AG04449 (cell line): ENCODE data around the gene PAX8.

Source experiments
- CTCF ChIA-PET: fragments of 350-600 bp; formaldehyde crosslinking; extraction: SDS; loops from one replicate; lab custom pipeline; 2021; ENCODE audit warnings: antibody characterized with exemption; lab: Yijun Ruan, JAX
- POLR2A ChIA-PET: fragments of 400-600, 350-600 bp; formaldehyde crosslinking; extraction: SDS; loops from one replicate; lab custom pipeline; 2020; ENCODE audit warnings: antibody characterized with exemption, inconsistent platforms; lab: Yijun Ruan, JAX
- DNase-seq: peaks from one replicate; pipeline ENCODE4 v3.0.0-alpha.2; 2010; ENCODE audit warnings: low read depth, low spot score
- H3K4me3 ChIP-seq: 2 replicates; pipeline ENCODE4 v1.5.1; 2011; ENCODE audit warnings: low read depth, mild to moderate bottlenecking, control low read depth, low read length
- TF ChIP-seq, protein P1 (sequence below): IDR thresholded peaks from one replicate; pipeline ENCODE4 v1.5.1; 2011; ENCODE audit warnings: mild to moderate bottlenecking, moderate library complexity, low read length, control low read depth, inconsistent platforms; ENCODE audit not compliant: insufficient read depth; ENCODE audit errors: missing control alignments

PAX8 gene

GRCh38 chr2:113226462-113226861 lies 52.3 kb downstream of the PAX8 start:
- ChIA-PET CTCF (interaction anchor here (0.7 to 2.9 kb wide), 4 partner anchors 10 to 88 kb away, joined by 3 to 12 read pairs (median 4); no protein-coding TSS in a partner anchor), POLR2A (no interaction called here)
- no peak for DNase-seq
- TF ChIP-seq, protein P1, sequence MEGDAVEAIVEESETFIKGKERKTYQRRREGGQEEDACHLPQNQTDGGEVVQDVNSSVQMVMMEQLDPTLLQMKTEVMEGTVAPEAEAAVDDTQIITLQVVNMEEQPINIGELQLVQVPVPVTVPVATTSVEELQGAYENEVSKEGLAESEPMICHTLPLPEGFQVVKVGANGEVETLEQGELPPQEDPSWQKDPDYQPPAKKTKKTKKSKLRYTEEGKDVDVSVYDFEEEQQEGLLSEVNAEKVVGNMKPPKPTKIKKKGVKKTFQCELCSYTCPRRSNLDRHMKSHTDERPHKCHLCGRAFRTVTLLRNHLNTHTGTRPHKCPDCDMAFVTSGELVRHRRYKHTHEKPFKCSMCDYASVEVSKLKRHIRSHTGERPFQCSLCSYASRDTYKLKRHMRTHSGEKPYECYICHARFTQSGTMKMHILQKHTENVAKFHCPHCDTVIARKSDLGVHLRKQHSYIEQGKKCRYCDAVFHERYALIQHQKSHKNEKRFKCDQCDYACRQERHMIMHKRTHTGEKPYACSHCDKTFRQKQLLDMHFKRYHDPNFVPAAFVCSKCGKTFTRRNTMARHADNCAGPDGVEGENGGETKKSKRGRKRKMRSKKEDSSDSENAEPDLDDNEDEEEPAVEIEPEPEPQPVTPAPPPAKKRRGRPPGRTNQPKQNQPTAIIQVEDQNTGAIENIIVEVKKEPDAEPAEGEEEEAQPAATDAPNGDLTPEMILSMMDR, result no peak
- H3K4me3 ChIP-seq, result no peak overlapping the region

GRCh38 chr2:113225263-113226259 lies 53.2 kb downstream of the PAX8 start:
- ChIA-PET CTCF (interaction anchor here (0.7 to 2.9 kb wide), 4 partner anchors 21 to 164 kb away, joined by 3 to 12 read pairs (median 4); no protein-coding TSS in a partner anchor), POLR2A (no interaction called here)
- H3K4me3 ChIP-seq, result no peak overlapping the region
- DNase-seq, result no peak
- TF ChIP-seq, protein P1, result no peak

DNA sequence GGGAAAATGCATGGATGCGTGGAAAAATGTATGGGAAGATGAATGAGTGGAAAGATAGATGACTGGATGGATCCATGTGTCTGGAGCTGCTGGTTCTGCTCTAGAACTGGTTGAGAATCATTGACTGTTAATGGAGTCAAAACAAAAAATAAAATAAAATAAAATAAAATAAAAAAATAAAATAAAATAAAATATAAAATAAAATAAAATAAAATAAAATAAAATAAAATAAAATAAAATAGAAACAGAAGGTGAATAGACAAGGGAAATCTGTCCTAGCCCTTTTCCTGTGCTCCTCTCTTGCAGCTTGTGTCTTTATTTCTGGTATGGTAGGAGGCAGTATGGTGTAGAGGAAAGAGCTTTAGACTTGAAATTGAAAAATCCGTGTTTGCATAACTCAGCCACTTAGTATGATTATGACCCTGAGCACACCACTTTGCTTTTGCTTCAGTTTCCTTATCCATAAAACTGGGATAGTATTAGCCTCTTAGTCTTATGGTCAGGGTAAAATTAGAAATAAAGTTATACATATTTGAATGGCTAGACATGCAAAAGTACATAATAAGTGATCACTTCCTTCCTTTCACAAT lies 54.0 kb downstream of the PAX8 start:
- H3K4me3 ChIP-seq, result no peak overlapping the region
- no peak for DNase-seq
- CTCF ChIA-PET, result interaction anchor here (0.8 to 1.1 kb wide), 2 partner anchors 26 to 86 kb away, joined by 4 read pairs; no protein-coding TSS in a partner anchor
- POLR2A ChIA-PET, result no interaction called here
- TF ChIP-seq, protein P1, result no peak

DNA sequence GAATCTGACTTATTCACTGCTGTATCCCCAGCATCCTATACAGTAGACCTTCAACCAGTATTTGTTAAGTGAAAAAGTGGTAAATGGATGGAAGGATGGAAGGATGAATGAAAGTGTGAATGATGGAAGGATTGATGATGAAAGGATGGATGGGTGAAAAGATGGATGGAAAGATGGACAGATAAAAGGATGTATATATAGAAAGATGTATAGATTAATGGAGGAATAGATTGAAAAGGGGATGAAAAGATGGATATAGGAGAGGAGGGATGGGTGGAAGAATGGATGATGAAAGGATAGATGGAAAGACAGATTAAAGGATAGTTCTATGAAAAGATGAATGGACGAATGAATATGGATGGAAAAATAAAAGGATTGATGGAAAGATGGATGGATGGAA lies 54.9 kb downstream of the PAX8 start:
- CTCF ChIA-PET, result interaction anchor here (1.0 to 1.1 kb wide), 3 partner anchors 12 to 85 kb away, joined by 3 to 4 read pairs (median 4); no protein-coding TSS in a partner anchor

GRCh38 chr2:113221846-113222245 lies 56.9 kb downstream of the PAX8 start:
- no peak for DNase-seq
- CTCF ChIA-PET, result interaction anchor here (0.8 to 3.8 kb wide), 10 partner anchors 8 to 169 kb away, joined by 3 to 22 read pairs (median 10); no protein-coding TSS in a partner anchor
- TF ChIP-seq, protein P1, result no peak
- POLR2A ChIA-PET, result no interaction called here
- no peak overlapping the region for H3K4me3 ChIP-seq

More for the DNA sequence above, 54.9 kb downstream of the PAX8 start:
- DNase-seq, result no peak
- POLR2A ChIA-PET, result no interaction called here
- TF ChIP-seq, protein P1, result no peak
- no peak overlapping the region for H3K4me3 ChIP-seq
